GM19099 (cell line): ENCODE data around the gene TMEM117.

Source experiments
- POLR2A ChIP-seq: IDR thresholded peaks from 3 replicates; pipeline ENCODE4 v1.6.1; 2011; ENCODE audit warnings: low read depth; ENCODE audit not compliant: insufficient read length; ENCODE audit errors: extremely low read depth

TMEM117 gene

DNA sequence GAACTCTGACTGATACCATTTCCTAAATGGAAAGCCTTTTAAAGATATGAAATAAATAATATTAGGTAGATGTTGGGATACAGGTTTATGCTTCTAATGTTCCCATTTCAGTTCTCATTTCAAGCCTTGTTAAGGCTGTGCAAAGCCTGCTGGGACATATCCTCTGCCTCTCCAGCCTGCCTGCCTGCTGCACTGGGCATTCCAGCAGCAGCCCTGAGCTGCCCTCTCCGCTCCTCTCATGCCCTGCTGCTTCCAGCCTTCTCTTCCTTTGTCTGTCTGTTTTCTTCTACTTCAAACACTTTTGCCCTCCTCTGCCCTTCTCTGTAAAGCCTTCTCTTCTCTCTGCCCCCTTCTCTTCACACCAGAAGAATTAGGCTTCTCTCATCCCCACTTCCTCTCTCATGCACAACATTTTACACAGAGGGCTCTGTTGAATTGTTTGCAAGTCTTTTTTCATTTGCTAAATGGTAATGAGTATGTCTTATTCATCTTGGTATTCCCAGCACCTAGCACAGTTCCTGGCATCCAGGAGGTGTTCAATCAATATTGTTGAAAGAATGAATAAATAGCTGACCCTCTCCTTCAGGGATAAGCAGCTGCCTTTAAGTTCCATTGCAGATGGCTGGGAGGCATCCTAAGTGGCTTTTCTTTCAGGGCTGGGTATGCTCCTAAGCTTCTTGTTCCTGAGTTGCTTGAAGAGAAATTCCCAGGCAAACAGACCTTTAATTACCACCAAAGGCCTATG lies 292.3 kb downstream of the TMEM117 start:
- no peak for TF ChIP-seq POLR2A

DNA sequence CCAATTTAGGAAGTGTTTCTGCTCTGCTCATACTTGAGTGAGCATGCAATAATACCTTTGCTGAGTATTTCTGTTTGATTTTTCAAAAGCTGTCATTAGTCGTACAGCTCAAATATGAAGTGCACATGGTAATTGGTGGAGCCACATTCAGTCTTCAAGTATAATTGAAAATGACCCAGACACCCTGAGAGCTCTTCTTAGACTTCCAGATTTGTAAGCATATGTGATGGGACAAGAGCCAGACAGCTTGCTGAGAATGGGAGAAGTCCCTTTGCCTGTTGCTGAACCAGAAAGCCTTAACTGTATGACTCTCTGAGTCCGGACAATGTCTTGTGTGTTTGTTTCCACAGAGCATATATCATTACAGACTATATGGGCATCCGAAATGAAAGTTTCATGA lies 307.3 kb downstream of the TMEM117 start:
- TF ChIP-seq POLR2A = no peak

DNA sequence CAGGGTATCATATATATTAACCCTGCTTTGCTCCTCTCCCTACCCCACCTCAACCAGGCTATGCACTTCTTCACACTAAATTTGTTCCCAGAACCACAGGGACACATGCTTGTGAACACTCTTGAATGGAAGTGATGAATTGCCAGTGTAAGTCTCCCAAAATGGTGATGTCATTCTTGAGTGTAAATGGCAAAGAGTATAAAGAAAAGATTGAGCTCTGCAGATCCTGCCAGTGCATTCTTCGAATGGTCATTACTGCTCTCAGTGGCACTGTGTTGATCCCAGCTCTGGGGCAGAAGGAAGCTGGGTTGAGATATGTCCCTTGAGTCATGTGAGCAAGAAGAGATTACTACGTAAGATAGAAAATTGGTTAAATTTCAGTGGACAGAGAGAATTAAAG lies 313.1 kb downstream of the TMEM117 start:
- no peak for TF ChIP-seq POLR2A

DNA sequence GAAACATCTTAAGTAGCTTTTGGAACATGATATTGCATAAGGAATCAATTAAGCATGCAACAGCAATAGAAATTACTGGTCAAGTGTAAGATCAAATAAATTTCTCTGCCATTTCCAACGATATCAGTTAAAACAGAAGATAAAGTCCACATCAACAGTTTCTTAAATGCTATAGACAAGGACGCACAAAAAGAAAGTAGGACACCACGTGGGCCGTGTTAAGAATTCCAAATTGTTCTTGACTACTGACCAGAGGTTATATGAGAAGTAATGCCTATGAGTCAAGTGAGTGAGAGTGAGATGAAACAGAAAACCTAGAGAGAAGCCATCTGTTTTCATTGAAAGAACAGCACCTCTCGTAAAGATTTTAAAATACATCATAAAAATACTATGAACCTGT lies 318.2 kb downstream of the TMEM117 start:
- TF ChIP-seq POLR2A = no peak

DNA sequence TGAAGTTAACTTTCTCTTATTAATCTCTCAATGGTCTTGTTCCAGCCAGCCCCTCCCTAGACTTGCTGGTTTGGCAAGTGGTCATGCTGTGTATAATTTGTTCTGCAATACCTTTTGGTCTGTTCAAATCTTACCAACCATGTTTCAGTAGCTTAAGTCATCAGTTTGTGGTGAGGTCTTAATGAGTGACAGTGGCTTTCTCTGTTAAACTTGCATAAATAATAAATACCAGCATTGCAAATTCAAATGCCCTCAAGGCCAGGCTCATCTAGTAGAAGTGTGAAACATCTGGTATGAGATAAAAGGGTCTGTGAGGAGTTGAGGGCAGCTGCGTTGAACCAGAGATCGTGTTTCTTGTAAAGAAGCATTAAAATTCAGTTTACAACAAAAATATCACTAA lies 319.5 kb downstream of the TMEM117 start:
- TF ChIP-seq POLR2A = no peak

DNA sequence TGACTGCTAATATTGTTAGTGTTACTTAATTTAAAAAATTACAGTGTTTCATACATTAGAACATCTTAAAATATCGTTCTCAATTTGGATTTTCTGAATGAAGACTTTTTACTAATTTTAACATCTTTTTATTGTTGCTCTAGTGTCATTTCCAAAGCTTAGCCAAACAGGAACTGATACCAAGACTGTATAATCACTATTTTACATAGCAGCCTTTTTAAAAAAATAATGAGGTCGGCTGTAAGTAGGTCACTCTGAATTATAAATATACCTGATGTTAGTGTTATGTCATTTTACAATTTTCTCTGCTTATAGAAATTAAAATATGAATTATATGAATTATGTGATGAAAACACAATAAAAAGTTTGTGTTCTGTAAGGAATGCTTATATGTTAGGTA lies 321.5 kb downstream of the TMEM117 start:
- no peak for TF ChIP-seq POLR2A

DNA sequence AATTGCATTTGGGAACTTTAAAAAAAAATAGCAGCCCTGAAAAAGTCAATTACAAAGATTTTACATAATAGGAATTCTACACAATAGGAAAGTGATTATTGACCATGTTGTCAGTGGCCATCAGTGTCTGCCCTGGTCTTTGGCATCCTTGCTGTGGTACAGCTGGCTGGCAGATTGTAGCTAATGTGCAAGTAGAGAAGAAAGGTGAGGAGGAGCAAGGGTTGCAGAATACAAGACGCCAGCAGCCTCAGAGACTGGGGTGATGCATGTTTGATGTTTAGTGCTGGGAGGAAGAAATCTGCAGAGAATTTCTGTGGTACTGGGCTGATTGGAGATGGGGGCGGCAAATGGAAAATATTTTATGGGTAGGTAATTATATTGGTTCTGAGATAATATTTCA lies 322.9 kb downstream of the TMEM117 start:
- TF ChIP-seq POLR2A = no peak

DNA sequence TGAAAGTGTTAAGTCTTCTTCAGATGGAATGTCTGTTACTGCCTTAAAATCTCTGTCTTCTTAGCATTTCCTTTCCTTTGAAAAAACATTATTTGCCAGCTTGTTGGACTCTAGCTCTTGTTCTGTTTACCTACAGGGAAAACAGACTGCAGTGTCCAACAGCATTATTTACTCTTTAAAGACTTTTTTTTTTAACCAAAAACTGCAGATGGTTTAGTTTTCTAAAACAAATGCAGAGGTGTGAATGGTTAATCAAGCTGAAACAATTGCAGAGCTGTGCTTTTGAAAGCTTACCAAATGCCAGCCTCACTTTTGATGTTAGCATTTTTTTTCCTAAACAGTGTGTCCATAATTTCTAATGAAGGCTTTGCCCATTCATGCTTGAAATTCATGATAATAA lies 323.3 kb downstream of the TMEM117 start:
- no peak for TF ChIP-seq POLR2A

DNA sequence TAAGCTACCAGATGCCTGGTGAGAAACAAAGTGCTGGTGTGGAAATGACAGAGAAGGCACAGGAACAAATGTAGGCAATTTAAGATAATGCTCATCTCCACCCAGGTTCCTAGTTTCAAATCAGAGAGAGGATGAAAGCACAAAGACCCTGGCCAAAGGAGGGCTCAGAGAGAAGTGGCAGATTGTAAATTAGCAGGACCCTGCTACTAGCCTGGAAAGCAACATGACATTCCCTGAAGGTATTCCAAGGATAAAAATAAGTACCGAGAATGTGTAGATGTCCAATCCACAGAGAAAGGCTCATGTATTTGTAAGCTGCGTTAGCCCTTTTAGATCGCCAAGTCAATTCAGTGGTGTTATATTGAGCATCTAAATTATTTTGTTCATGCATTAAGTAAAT lies 324.0 kb downstream of the TMEM117 start:
- TF ChIP-seq POLR2A = no peak

DNA sequence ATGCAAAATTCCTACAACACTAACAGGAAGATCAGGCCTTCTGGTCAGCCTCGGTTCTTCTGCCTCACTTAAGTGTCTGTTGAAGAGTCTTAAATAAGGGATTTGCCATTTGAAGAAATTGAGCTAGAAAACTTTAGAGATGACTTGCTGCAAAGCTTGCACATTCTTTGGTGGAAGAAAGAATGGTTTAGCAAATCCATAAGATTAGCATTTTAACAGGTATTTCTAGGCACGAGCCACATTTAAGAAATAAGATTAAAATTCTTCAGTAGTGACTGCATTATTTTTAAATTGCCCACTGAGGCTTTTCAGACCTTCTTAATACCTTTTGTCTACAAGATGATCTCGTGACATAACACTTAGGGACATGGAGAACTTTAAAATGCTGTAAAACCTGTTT lies 327.1 kb downstream of the TMEM117 start:
- TF ChIP-seq POLR2A = no peak

DNA sequence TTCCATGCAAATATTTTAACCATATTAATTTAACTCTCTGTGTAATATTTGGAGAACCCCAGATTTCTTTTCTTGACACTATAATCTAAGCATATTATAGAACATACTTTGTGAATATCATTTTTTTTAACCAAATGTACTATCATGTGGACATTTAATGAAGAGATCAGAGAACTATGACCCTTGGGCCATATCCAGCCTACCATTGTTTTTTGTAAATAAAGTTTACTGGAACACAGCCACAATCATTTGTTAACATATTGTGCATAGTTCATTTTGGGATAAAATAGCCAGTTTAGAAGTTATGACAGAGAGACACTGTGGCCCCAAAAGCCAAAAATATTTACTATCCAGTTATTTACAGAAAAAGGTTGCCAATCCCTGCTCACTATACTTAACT lies 338.2 kb downstream of the TMEM117 start:
- TF ChIP-seq POLR2A = no peak

DNA sequence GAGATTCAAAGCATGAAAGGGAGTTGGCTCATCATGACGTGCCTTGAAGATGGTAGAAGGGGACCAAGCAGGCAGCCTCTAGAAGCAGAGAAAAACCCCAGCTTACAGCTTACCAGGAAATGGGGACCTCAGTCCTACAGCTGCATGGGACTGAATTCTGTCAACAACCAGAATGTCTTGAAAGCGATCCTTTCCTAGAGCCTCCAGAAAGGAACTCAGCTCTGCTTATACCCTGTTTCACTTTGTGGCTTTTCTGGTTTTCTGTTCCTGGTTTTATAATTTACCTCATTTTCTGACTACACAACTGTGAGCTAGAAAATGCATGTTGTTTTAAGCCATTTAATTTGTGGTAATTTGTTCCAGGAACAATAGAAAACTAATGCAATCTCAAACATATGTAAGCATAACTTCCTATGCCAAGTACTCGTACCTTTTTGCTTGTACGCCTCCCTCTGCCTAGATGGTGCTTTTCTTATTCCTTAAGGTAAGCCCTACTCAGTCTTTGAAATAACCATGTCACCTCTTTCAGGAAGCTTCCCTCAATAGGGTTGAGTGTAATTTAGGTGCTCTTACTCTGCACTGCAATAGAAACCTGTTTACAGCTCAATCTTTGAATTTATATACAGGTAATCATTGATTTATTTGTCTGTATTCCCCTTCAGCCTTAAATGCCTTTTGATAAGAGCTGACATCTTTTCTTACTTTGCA lies 348.8 kb downstream of the TMEM117 start:
- no peak for TF ChIP-seq POLR2A

DNA sequence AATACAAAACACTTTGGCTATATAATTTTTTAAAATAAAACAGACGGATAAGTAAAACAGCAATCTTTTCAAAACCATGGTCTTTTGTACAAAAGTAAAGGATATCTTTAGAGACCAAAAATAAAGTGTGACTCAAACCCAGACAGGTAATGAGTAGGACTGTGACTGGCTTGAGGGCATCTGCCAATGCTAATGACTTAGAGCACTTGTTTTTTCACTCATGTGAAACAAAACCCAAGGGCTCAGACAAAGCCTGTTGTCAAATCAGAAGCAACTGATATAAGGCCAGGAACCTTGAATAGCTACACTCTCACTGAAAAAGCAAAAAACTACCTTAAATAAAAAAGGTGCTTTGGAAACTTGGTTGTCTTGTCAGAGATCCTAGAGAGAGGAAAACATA lies 357.4 kb downstream of the TMEM117 start:
- TF ChIP-seq POLR2A = no peak

DNA sequence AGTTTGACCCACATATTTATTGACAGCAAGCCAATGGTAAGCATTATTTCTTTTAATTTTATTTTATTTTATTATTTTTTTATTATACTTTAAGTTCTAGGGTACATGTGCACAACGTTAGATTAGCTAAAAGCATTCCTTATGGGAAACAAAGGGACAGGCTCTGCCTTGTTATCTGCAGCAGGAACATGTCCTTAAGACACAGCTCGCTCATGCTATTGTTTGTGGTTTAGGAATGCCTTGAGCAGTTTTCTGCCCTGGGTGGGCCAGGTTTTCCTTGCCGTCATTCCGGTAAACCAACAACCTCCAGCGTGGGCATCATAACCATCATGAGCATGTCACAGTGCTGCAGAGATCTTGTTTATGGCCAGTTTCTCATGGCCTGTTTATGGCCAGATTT lies 370.2 kb downstream of the TMEM117 start:
- no peak for TF ChIP-seq POLR2A

DNA sequence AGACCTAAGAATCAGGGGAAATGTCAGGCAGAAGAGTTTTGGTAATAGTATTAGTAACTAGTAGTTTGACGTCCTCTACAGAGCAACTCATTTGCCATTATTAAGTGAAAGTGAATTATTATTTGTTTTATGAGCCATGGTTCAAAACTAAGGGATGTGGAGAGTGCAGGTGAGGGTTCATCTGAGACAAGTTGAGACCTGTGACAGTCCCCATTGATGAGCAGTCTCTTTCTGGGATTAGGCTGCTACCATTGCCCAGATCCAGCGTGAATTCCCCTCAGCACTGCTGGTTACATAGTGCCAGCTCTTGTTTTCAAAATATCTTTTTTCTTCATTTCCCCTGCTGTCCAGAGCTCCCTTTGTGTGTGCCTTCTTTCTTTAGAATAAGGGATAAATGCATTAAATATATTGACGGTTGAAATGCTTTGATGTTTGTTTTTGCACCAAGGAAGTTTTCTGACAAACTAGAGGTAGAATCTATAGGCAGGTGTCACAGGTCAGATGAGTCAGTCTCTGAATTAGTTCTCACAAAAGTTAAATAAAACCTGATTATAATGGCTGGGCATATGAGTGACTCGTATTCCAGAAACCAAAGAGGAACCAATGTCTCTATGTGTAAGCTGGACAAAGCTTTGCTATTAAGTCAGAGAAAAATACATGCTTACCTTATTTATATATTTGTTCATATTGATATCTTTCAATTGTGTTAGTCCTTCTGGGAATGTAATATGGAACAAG lies 381.4 kb downstream of the TMEM117 start:
- TF ChIP-seq POLR2A = no peak

DNA sequence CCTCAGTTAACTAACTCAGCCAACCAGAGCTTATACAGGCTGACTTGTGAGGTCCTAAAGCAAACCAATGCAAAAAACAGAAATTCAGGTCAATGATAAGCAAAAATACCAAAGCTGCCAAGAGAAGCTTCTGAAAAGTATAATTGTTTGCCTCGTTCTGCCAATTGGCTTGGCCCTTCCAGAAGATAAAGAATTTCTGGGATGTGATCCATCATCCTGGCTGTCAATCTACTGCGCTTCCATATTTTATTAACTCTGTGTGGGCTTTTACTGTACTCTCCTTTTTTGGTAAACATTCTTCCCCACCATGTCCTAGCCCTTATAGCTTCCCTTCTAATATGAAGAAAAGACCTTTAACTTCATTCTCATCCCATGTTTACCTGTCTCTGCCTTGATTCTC lies 387.9 kb downstream of the TMEM117 start:
- TF ChIP-seq POLR2A = no peak
